ENCODE results near the gene NTNG2. TPM values are rescaled to one million over a fixed set of nuclear protein-coding genes. Genes with fewer than 3 reads are reported as not detected.

Gene NTNG2
- total RNA-seq, 2 donors from 2014 or later: 1.3 TPM

DNA sequence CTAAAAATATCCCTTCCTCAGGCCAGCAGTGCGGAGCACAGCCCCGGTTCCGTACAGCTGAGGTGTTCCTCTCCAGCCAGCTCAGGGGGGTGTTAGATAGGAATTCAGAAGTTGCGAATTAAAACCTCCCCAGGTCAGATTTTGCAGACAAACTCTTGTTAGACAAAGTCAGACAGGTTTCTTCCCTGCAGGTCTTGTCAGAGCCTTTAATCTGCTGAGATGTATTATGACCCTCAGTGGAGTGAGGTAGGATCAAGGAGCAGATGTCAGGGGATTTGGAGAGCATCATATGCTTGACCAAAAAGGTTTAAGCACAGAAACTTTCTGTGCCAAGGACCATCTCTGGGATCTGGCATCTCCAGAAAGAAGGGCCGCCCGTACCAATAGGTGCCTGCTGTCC is 60.1 kb downstream of the NTNG2 start:
- H3K9me3 ChIP-seq (ENCODE audit: control insufficient read depth, low read length): no peaks in the 10 kb centered on the region
- no peaks in the 10 kb centered on the region for H3K36me3 ChIP-seq (ENCODE audit: control insufficient read depth, insufficient read depth, low read length)
- TF ChIP-seq, protein P1, sequence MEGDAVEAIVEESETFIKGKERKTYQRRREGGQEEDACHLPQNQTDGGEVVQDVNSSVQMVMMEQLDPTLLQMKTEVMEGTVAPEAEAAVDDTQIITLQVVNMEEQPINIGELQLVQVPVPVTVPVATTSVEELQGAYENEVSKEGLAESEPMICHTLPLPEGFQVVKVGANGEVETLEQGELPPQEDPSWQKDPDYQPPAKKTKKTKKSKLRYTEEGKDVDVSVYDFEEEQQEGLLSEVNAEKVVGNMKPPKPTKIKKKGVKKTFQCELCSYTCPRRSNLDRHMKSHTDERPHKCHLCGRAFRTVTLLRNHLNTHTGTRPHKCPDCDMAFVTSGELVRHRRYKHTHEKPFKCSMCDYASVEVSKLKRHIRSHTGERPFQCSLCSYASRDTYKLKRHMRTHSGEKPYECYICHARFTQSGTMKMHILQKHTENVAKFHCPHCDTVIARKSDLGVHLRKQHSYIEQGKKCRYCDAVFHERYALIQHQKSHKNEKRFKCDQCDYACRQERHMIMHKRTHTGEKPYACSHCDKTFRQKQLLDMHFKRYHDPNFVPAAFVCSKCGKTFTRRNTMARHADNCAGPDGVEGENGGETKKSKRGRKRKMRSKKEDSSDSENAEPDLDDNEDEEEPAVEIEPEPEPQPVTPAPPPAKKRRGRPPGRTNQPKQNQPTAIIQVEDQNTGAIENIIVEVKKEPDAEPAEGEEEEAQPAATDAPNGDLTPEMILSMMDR (conservative IDR thresholded peaks at IDR 0.05): no peak
- WGBS, 2 experiments (ENCODE audit: insufficient coverage in 1 of 2, insufficient read length in 1 of 2): 94 to 100% methylated on average over 6 of the region's 6 CpGs
- H3K9ac ChIP-seq (ENCODE audit: extremely low read depth, low read length, poor library complexity, severe bottlenecking): no peak overlapping the region
- no peak overlapping the region for H3K27ac ChIP-seq (ENCODE audit: low read depth, low read length)
- Mint-ChIP-seq H3K4me1 (no peaks in the 10 kb centered on the region), H3K36me3 (ENCODE audit: low read depth) (no peaks in the 10 kb centered on the region), H3K9me3 (no peaks in the 10 kb centered on the region), H3K4me3 (no peak overlapping the region), H3K27me3 (ENCODE audit: insufficient read depth) (no peaks in the 10 kb centered on the region), H3K27ac (no peak overlapping the region)
- no peaks in the 10 kb centered on the region for H3K27me3 ChIP-seq (ENCODE audit: control insufficient read depth, insufficient read depth, low read length, poor library complexity, severe bottlenecking)
- no peak for DNase-seq
- no peak overlapping the region for H3K4me3 ChIP-seq (ENCODE audit: low read length)
- H3K4me1 ChIP-seq (ENCODE audit: control insufficient read depth, insufficient read depth, low read length): no peaks in the 10 kb centered on the region

DNA sequence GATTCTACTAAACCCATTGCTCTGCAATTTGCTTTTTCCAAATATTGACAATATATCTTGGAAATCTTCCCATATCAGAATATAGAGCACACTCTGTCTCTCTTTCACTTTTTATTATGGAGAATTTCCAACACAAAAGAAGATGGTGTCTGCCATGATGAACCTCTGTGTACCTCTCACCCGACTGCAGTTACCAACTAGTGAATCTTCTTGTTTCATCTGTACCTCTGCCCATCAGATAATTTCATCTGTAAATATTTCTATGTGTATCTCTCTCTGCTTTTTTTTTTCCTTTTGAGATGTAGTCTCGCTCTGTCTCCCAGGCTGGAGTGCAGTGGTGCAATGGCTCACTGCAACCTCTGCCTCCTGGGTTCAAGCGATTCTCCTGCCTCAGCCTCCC is 62.8 kb downstream of the NTNG2 start:
- no peaks in the 10 kb centered on the region for H3K27me3 Mint-ChIP-seq (ENCODE audit: insufficient read depth)
- no peak overlapping the region for H3K9ac ChIP-seq (ENCODE audit: extremely low read depth, low read length, poor library complexity, severe bottlenecking)
- no peak for DNase-seq
- H3K9me3 ChIP-seq (ENCODE audit: control insufficient read depth, low read length): no peaks in the 10 kb centered on the region
- WGBS, 2 experiments (ENCODE audit: insufficient coverage in 1 of 2, insufficient read length in 1 of 2): 83 to 91% methylated on average over 3 of the region's 3 CpGs
- H3K36me3 ChIP-seq (ENCODE audit: control insufficient read depth, insufficient read depth, low read length): no peaks in the 10 kb centered on the region
- H3K36me3 Mint-ChIP-seq (ENCODE audit: low read depth): no peaks in the 10 kb centered on the region
- no peaks in the 10 kb centered on the region for H3K27me3 ChIP-seq (ENCODE audit: control insufficient read depth, insufficient read depth, low read length, poor library complexity, severe bottlenecking)
- H3K4me3 ChIP-seq (ENCODE audit: low read length): no peak overlapping the region
- no peaks in the 10 kb centered on the region for H3K9me3 Mint-ChIP-seq
- H3K27ac ChIP-seq (ENCODE audit: low read depth, low read length): no peak overlapping the region
- H3K4me1 ChIP-seq (ENCODE audit: control insufficient read depth, insufficient read depth, low read length): no peaks in the 10 kb centered on the region
- H3K4me1 Mint-ChIP-seq: no peaks in the 10 kb centered on the region
- TF ChIP-seq, protein P1 (conservative IDR thresholded peaks at IDR 0.05): no peak
- H3K4me3 Mint-ChIP-seq: no peak overlapping the region
- no peak overlapping the region for H3K27ac Mint-ChIP-seq

DNA sequence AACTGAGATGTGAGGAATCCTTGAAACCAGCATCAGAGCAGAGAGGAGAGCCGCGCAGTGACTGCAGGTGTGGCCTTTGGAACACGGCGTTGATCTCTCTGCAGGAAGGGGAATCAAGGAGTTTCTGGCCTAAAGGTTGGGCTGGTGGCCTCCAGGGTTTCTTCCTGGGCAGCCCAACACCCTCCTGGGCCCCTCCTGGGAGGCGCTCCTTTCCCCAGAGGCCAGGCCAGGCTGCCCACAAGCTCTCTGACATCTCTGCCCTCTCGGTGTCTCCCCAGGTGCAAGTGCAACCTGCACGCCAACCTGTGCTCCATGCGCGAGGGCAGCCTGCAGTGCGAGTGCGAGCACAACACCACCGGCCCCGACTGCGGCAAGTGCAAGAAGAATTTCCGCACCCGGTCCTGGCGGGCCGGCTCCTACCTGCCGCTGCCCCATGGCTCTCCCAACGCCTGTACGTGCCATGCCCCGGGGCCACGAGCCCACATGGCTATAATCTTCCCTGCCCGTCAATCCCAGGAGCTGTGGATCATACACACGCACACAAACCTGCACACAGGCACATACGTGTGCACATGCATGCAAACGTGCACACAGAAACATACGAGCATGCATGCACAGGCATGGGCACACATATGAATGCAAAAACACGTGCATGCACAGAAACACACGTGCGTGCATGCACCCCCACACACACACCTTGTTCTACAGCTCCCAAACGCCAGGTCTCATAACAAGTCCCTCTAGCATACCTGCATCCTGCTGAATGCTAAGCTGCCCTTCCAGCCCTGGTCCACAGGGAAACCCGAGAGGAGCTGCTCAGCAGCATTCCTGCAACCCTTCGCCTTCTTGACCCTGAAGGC is 64.9 kb downstream of the NTNG2 start:
- WGBS, 2 experiments (ENCODE audit: insufficient coverage in 1 of 2, insufficient read length in 1 of 2): 89% methylated on average over 25 to 34 of the region's 34 CpGs

More for the DNA sequence above, 64.9 kb downstream of the NTNG2 start:
- H3K4me1 ChIP-seq (ENCODE audit: control insufficient read depth, insufficient read depth, low read length): no peaks in the 10 kb centered on the region
- no peaks in the 10 kb centered on the region for H3K36me3 ChIP-seq (ENCODE audit: control insufficient read depth, insufficient read depth, low read length)
- no peaks in the 10 kb centered on the region for H3K27me3 ChIP-seq (ENCODE audit: control insufficient read depth, insufficient read depth, low read length, poor library complexity, severe bottlenecking)
- H3K4me3 ChIP-seq (ENCODE audit: low read length): no peak overlapping the region
- no peaks in the 10 kb centered on the region for H3K9me3 ChIP-seq (ENCODE audit: control insufficient read depth, low read length)
- H3K9ac ChIP-seq (ENCODE audit: extremely low read depth, low read length, poor library complexity, severe bottlenecking): no peak overlapping the region
- no peak for DNase-seq
- H3K27ac Mint-ChIP-seq: no peak overlapping the region
- no peaks in the 10 kb centered on the region for H3K4me1 Mint-ChIP-seq
- no peaks in the 10 kb centered on the region for H3K36me3 Mint-ChIP-seq (ENCODE audit: low read depth)
- H3K9me3 Mint-ChIP-seq: no peaks in the 10 kb centered on the region
- TF ChIP-seq, protein P1 (conservative IDR thresholded peaks at IDR 0.05): no peak
- no peaks in the 10 kb centered on the region for H3K27me3 Mint-ChIP-seq (ENCODE audit: insufficient read depth)
- H3K27ac ChIP-seq (ENCODE audit: low read depth, low read length): no peak overlapping the region
- H3K4me3 Mint-ChIP-seq: no peak overlapping the region

Data from endodermal cell (in vitro differentiated cells).